Islet of Langerhans (tissue), 1 donor: ENCODE results near the gene SEMA3C.

Source experiments
- FAIRE-seq: peaks from one replicate; lab custom pipeline; 2011; peaks lifted over from hg19 to GRCh38; lab: Jason Lieb, UNC

SEMA3C gene

GRCh38 chr7:80733333-80733915 lies 185.4 kb downstream of the SEMA3C start:
- FAIRE-seq: no peak

GRCh38 chr7:80732630-80733029 lies 186.2 kb downstream of the SEMA3C start:
- no peak for FAIRE-seq

- no peak for FAIRE-seq
These were observed 187.6 kb downstream of the SEMA3C start for GRCh38 chr7:80731281-80731680.

GRCh38 chr7:80729591-80730320 lies 189.1 kb downstream of the SEMA3C start:
- no peak for FAIRE-seq

- no peak for FAIRE-seq
These were observed 192.2 kb downstream of the SEMA3C start for GRCh38 chr7:80726666-80727065.

GRCh38 chr7:80725181-80725611 lies 193.7 kb downstream of the SEMA3C start:
- no peak for FAIRE-seq

- FAIRE-seq: no peak
These were observed 194.5 kb downstream of the SEMA3C start for GRCh38 chr7:80724249-80724871.

GRCh38 chr7:80722616-80723195 lies 196.1 kb downstream of the SEMA3C start:
- FAIRE-seq: no peak

- no peak for FAIRE-seq
These were observed 196.8 kb downstream of the SEMA3C start for GRCh38 chr7:80721883-80722615.

GRCh38 chr7:80720146-80720545 lies 198.7 kb downstream of the SEMA3C start:
- FAIRE-seq: no peak

- FAIRE-seq: no peak
These were observed 199.6 kb downstream of the SEMA3C start for GRCh38 chr7:80719261-80719660.

- FAIRE-seq: no peak
These were observed 207.3 kb downstream of the SEMA3C start for GRCh38 chr7:80711531-80711930.

- FAIRE-seq: no peak
These were observed 210.7 kb downstream of the SEMA3C start for GRCh38 chr7:80708123-80708522.

- FAIRE-seq: no peak
These were observed 211.5 kb downstream of the SEMA3C start for GRCh38 chr7:80707318-80707717.

- FAIRE-seq: no peak
These were observed 213.6 kb downstream of the SEMA3C start for GRCh38 chr7:80705130-80705781.

GRCh38 chr7:80703272-80703671 lies 215.6 kb downstream of the SEMA3C start:
- no peak for FAIRE-seq

- no peak for FAIRE-seq
These were observed 219.1 kb downstream of the SEMA3C start for GRCh38 chr7:80699721-80700256.

GRCh38 chr7:80699045-80699638 lies 219.7 kb downstream of the SEMA3C start:
- peak; percentile 98 for FAIRE-seq
